Spleen (tissue), 11 donors: ENCODE results near the gene SLC48A1. TPM values are rescaled to one million over a fixed set of nuclear protein-coding genes. Genes with fewer than 3 reads are reported as not detected.

ENCODE experiments used
- DNase-seq: peaks from one replicate; pipeline ENCODE4 v3.0.0-alpha.2; 2020
- H3K27ac ChIP-seq, 8 donors: fragments of 200-600 bp; sonication (generic) in 7 of 8; 1 replicate in 4 of 8; 2 replicates in 4 of 8; pipeline versions ENCODE4 v1.5.0 to v1.8.0; 2016 to 2021; ENCODE audit warnings: inconsistent platforms in 4 of 8, mild to moderate bottlenecking in 4 of 8, moderate library complexity in 1 of 8
- H3K27me3 ChIP-seq, 7 donors: fragments of 200-600 bp; sonication (generic) in 6 of 7; replicated peaks in 1 of 7; 1 replicate in 4 of 7; 2 replicates in 3 of 7; pipeline versions ENCODE4 v1.5.0 to v1.8.0; 2016 to 2021; ENCODE audit warnings: inconsistent platforms in 3 of 7, mild to moderate bottlenecking in 1 of 7
- H3K36me3 ChIP-seq, 6 donors: fragments of 200-600 bp; sonication (generic) in 5 of 6; 1 replicate in 4 of 6; 2 replicates in 2 of 6; pipeline versions ENCODE4 v1.5.0 to v1.8.0; 2016 to 2021; ENCODE audit warnings: inconsistent platforms in 2 of 6
- H3K4me1 ChIP-seq, 6 donors: fragments of 200-600 bp; sonication (generic) in 5 of 6; 1 replicate in 3 of 6; 2 replicates in 3 of 6; pipeline versions ENCODE4 v1.5.0 to v1.8.0; 2016 to 2021; ENCODE audit warnings: inconsistent platforms in 3 of 6
- H3K4me3 ChIP-seq, 8 donors: fragments of 200-600 bp; sonication (generic) in 7 of 8; 1 replicate in 4 of 8; 2 replicates in 4 of 8; pipeline versions ENCODE4 v1.5.0 to v1.8.0; 2016 to 2021; ENCODE audit warnings: inconsistent platforms in 4 of 8, mild to moderate bottlenecking in 4 of 8, moderate library complexity in 2 of 8
- H3K9me3 ChIP-seq, 8 donors: fragments of 200-600 bp; sonication (generic) in 7 of 8; 1 replicate in 4 of 8; 2 replicates in 4 of 8; pipeline versions ENCODE4 v1.5.0 to v1.8.0; 2016 to 2021; ENCODE audit warnings: inconsistent platforms in 4 of 8
- CTCF ChIP-seq, 11 experiments: fragments of 200-600 bp in 7 of 11; fragments of 450-650 bp in 4 of 11; sonication (generic) in 4 of 11; IDR thresholded peaks in 8 of 11; conservative IDR thresholded peaks in 3 of 11; 1 replicate in 7 of 11; 2 replicates in 4 of 11; pipeline versions ENCODE4 v1.4.0 to v1.8.0; 2016 to 2021; ENCODE audit warnings: antibody characterized with exemption in 11 of 11, inconsistent platforms in 4 of 11, mild to moderate bottlenecking in 1 of 11
- POLR2A ChIP-seq, 3 donors: fragments of 450-650 bp; IDR thresholded peaks; one replicate each; pipeline ENCODE4 v1.5.1; 2017; ENCODE audit warnings: antibody characterized with exemption in 3 of 3, mild to moderate bottlenecking in 1 of 3
- POLR2AphosphoS5 ChIP-seq, 3 donors: sonication (generic); formaldehyde crosslinking; IDR thresholded peaks; one replicate each; pipeline ENCODE4 v1.5.1; 2017; ENCODE audit warnings: antibody characterized with exemption in 3 of 3
- WGBS, 5 donors: extraction: QIAGEN DNeasy Blood & Tissue Kit in 3 of 5; methylation state at CpG; one replicate each; pipeline versions ENCODE4 v1.1.5 to v1.1.7; 2013 to 2018; 5-methylcytosine and 5-hydroxymethylcytosine counted together
- intact Hi-C: fragments of 100-400 bp; cut with DNase I; formaldehyde crosslinking; loops from one replicate; pipeline ENCODE4 v1.15.0; 2023; ENCODE audit warnings: low total_unique reads
- polyA plus RNA-seq, 3 donors: library from polyadenylated mRNA; stranded (reverse); fragments of 200-250 nt; gene quantifications; one replicate each; pipeline ENCODE4 v1.2.1, GENCODE V29; 2013
- total RNA-seq, 7 donors: library from RNA; depleted of rRNA in 3 of 7; stranded (reverse); fragments of >200 nt in 3 of 7; fragmentation: NEBNext Ultra II Directional in 4 of 7; extraction: Animal tissue kit (Norgen Biotek cat#: 25700) in 4 of 7; gene quantifications; one replicate each; pipeline versions ENCODE4 v1.1.0 to v1.2.1, GENCODE V29; 2016 to 2021
- donor health status: healthy with polysubstance abuse.
- donor health status: DM: no; HTN: no; CAD: no; lungs with moderate emphysema.
- donor health status: DM: no; HTN: no; CAD: no.
- donor health status: Bipolar disorder and iron deficiency.
- donor health status: healthy.
- donor health status: DM: no; HTN: no; CAD: no.
- donor health status: DM: yes; HTN: yes; CAD: no.

The SLC48A1 gene
- total and polyA plus RNA-seq, 10 donors, result 8.4 to 66.4 (median 38.0) TPM

DNA sequence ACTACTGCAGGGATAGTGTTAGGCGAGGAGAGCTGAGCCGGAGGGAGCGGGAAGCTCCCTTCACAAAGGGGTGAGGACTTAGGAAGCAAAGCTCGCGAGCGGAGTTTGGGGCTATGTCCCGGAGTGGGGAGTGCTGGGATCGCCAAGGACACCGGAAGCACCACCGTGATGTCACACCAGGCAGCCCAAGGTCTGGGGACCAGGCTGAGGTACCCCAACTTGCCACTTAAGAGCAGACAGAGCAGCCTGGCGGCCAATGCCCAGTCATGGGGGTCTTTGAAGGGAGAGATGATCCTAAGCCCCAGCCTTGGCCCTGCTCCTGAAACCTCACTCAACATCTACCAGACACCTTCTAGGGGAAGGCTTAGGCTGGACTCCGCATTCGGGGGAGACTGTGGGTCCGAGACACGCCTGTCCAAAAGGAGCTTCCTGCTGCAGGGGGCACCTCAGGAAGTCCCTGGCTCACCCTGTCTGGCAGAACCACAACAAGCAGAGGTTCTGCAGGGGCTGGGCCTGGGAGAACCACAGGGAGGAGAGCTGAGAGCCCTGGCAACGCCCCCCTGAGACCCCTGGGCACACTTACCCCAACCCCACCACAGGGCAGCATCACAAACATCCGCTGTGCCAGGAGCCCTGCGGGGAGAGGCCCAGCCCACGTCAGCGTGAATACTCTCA is 17.8 kb downstream of the SLC48A1 start:
- Histone ChIP-seq H3K27ac (peak overlapping the region in 2 of 8 donors; percentile 16 to 37), H3K27me3 (no peaks in the 10 kb centered on the region), H3K4me3 (no peak overlapping the region), H3K36me3 (peaks cover 28 to 100% (median 100%) of the 10 kb centered on the region in 6 donors), H3K9me3 (no peaks in the 10 kb centered on the region), H3K4me1 (peaks cover 0 to 7% (median 0%) of the 10 kb centered on the region in 6 donors)
- no peak for DNase-seq
- 85 to 91% (median 88%) methylated on average over 16 to 20 of the region's 20 CpGs for WGBS, 5 donors
- TF ChIP-seq POLR2AphosphoS5 (IDR thresholded peaks at IDR 0.05) (peak in 2 of 3 donors; percentile 17 to 47), POLR2A (IDR thresholded peaks at IDR 0.05) (no peak)
- intact Hi-C loops, result no loop called here

DNA sequence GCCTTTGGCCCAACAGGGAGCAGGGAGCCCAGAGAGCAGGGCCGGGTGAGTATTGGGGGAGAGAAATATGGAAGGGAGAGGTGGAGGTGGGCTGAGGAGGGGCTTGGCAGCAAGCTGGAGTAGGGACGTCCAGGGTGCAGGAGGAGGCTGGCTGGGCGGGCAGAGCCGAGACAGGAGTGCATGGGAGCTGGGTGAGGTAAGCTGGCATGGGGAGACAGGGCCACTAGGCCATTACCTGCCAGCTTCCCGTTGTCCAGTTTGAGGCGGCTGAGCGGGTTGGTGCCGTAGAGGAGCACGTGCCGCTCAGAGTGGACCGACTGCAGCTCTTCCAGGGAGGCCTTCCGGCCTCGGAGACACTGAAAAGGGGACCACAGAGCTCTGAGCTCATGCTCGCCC is 18.3 kb downstream of the SLC48A1 start:
- Histone ChIP-seq H3K4me3 (no peak overlapping the region), H3K36me3 (peaks cover 28 to 100% (median 100%) of the 10 kb centered on the region in 6 donors), H3K27ac (peak overlapping the region in 1 of 8 donors; percentile 36), H3K27me3 (no peaks in the 10 kb centered on the region), H3K4me1 (peaks cover 0 to 7% (median 0%) of the 10 kb centered on the region in 6 donors), H3K9me3 (no peaks in the 10 kb centered on the region)
- intact Hi-C loops, result no loop called here
- peak; percentile 49 for DNase-seq
- WGBS, 5 donors, result 88 to 94% (median 89%) methylated on average over 7 to 14 of the region's 14 CpGs
- TF ChIP-seq POLR2AphosphoS5 (IDR thresholded peaks at IDR 0.05) (peak in 1 of 3 donors; percentile 43), POLR2A (IDR thresholded peaks at IDR 0.05) (no peak)

- 92 to 100% (median 95%) methylated on average over 2 to 16 of the region's 16 CpGs for WGBS, 5 donors
These were observed 18.8 kb downstream of the SLC48A1 start for GRCh38 chr12:47791874-47792273.

GRCh38 chr12:47793015-47793681 is 20.1 kb downstream of the SLC48A1 start:
- TF ChIP-seq CTCF (IDR thresholded peaks at IDR 0.05 in 8 of 11, conservative IDR thresholded peaks at IDR 0.05 in 3 of 11) (no peak), POLR2AphosphoS5 (IDR thresholded peaks at IDR 0.05) (peak in 2 of 3 donors; percentile 18 to 52), POLR2A (IDR thresholded peaks at IDR 0.05) (no peak)
- H3K36me3 ChIP-seq, result peaks cover 22 to 100% (median 98%) of the 10 kb centered on the region in 6 donors
- H3K27me3 ChIP-seq, result no peaks in the 10 kb centered on the region
- H3K27ac ChIP-seq, result peak overlapping the region in 1 of 8 donors; percentile 20
- H3K4me1 ChIP-seq, result peaks cover 0 to 9% (median 2%) of the 10 kb centered on the region in 6 donors
- no peak for DNase-seq
- no peak overlapping the region for H3K4me3 ChIP-seq
- no peaks in the 10 kb centered on the region for H3K9me3 ChIP-seq
- intact Hi-C loops, result no loop called here
- WGBS, 5 donors, result 89 to 94% (median 89%) methylated on average over 9 to 15 of the region's 15 CpGs

More at GRCh38 chr12:47791874-47792273, 18.8 kb downstream of the SLC48A1 start:
- Histone ChIP-seq H3K27ac (peak overlapping the region in 1 of 8 donors; percentile 33), H3K4me3 (no peak overlapping the region), H3K4me1 (peaks cover 0 to 6% (median 0%) of the 10 kb centered on the region in 6 donors), H3K9me3 (no peaks in the 10 kb centered on the region), H3K27me3 (no peaks in the 10 kb centered on the region), H3K36me3 (peaks cover 30 to 100% (median 100%) of the 10 kb centered on the region in 6 donors)
- peak; percentile 70 for DNase-seq
- TF ChIP-seq CTCF (IDR thresholded peaks at IDR 0.05 in 8 of 11, conservative IDR thresholded peaks at IDR 0.05 in 3 of 11) (no peak), POLR2AphosphoS5 (IDR thresholded peaks at IDR 0.05) (no peak), POLR2A (IDR thresholded peaks at IDR 0.05) (no peak)
- intact Hi-C loops, result no loop called here

DNA sequence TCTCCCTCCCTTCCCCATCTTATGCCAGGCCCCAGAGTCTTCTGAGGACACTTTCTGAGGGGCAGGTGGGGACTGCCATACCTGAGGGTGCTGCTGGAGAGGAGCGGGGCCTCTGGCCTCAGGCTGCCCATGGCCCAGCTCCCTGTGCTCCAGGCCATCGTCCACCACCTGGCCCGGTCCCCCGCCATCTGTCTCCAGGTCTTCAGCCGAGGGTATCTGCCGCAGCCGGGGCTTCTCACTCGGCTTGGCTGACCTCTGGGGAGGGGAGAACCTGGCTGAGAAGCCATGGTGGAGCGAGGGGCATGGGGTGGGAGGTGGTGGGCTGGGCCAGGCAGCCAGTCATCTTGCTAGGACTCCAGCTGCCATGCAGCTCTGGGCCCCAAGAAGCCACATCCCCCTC is 21.6 kb downstream of the SLC48A1 start:
- 95 to 96% (median 96%) methylated on average over 9 of the region's 9 CpGs for WGBS, 5 donors
- no peak overlapping the region for H3K27ac ChIP-seq
- TF ChIP-seq POLR2A (IDR thresholded peaks at IDR 0.05) (no peak), POLR2AphosphoS5 (IDR thresholded peaks at IDR 0.05) (peak in 1 of 3 donors; percentile 39)
- no peak overlapping the region for H3K4me3 ChIP-seq
- intact Hi-C loops, result no loop called here
- H3K27me3 ChIP-seq, result no peaks in the 10 kb centered on the region
- no peak for DNase-seq
- H3K36me3 ChIP-seq, result peaks cover 20 to 100% (median 90%) of the 10 kb centered on the region in 6 donors
- H3K9me3 ChIP-seq, result no peaks in the 10 kb centered on the region
- H3K4me1 ChIP-seq, result peaks cover 4 to 23% (median 11%) of the 10 kb centered on the region in 6 donors
